GM10248 (cell line): ENCODE measurements around the gene RCAN2.

Experiments used
- CTCF ChIA-PET: fragments of 300-600 bp; sonication (Branson Sonifier 250); formaldehyde crosslinking; extraction: SDS; loops from one replicate; lab custom pipeline; 2021; ENCODE audit warnings: antibody characterized with exemption; lab: Yijun Ruan, JAX
- POLR2A ChIA-PET: fragments of 350-650 bp; sonication (Branson Sonifier 250); formaldehyde crosslinking; extraction: SDS; loops from one replicate; lab custom pipeline; 2020; ENCODE audit warnings: antibody characterized with exemption; lab: Yijun Ruan, JAX
- DNase-seq: peaks from one replicate; pipeline ENCODE4 v3.0.0; 2012; ENCODE audit errors: extremely low spot score
- TF ChIP-seq, protein P1 (sequence below): IDR thresholded peaks from 2 replicates; pipeline ENCODE4 v1.5.1; 2012; ENCODE audit warnings: mild to moderate bottlenecking, low read depth; ENCODE audit errors: extremely low read depth, missing control alignments, control extremely low read depth

The RCAN2 gene

DNA sequence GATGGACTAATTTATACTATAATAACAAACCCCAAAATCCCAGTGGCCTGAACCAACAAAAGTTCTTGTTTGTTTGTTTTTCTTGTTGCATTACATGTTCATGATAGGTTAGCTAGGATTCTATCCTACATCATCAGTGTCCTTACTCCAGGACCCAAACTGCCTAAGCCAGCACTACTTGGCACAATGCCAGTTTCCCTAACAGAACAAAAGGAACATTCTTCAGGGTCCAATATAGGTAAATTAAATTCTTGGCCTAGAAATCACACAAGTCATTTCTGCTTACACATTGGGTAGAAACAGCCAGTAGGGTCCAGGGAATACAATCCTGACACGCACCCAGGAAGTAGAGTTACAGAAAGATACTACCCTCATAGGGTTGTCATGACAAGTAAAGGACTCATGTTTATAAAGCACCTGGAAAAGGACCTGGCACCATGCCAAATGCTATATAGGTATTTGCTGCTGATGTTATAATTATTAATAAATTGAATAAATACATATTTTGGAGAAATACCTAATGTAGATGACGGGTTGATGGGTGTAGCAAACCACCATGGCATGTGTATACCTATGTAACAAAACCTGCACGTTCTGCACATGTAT lies 38.8 kb downstream of the RCAN2 start:
- ChIA-PET CTCF (interaction anchor here (1.2 kb wide), 1 partner anchor 13 kb away, joined by 3 read pairs; no protein-coding TSS in a partner anchor), POLR2A (no interaction called here)
- TF ChIP-seq, protein P1, sequence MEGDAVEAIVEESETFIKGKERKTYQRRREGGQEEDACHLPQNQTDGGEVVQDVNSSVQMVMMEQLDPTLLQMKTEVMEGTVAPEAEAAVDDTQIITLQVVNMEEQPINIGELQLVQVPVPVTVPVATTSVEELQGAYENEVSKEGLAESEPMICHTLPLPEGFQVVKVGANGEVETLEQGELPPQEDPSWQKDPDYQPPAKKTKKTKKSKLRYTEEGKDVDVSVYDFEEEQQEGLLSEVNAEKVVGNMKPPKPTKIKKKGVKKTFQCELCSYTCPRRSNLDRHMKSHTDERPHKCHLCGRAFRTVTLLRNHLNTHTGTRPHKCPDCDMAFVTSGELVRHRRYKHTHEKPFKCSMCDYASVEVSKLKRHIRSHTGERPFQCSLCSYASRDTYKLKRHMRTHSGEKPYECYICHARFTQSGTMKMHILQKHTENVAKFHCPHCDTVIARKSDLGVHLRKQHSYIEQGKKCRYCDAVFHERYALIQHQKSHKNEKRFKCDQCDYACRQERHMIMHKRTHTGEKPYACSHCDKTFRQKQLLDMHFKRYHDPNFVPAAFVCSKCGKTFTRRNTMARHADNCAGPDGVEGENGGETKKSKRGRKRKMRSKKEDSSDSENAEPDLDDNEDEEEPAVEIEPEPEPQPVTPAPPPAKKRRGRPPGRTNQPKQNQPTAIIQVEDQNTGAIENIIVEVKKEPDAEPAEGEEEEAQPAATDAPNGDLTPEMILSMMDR = no peak
- DNase-seq = no peak

DNA sequence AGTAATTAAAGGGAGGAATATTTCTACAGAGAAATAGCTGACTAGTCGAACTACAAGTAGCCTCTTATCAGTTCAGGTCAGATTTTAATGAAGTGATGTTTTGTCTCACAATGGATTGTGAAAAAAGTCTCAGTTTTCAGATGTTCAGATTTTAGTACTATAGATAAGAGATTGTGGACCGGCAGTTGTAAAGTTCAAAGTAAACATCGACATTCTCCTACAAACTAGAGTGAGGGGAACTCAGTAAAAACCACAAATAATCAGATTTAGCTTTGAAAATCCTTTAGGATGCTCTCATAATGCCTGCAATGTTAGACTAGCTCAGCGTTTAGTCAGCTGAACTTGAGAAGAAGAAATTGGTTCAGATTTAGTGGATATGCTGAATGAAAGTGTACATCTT lies 39.9 kb downstream of the RCAN2 start:
- POLR2A ChIA-PET = no interaction called here
- CTCF ChIA-PET = no interaction called here
- TF ChIP-seq, protein P1 = no peak
- DNase-seq = no peak

DNA sequence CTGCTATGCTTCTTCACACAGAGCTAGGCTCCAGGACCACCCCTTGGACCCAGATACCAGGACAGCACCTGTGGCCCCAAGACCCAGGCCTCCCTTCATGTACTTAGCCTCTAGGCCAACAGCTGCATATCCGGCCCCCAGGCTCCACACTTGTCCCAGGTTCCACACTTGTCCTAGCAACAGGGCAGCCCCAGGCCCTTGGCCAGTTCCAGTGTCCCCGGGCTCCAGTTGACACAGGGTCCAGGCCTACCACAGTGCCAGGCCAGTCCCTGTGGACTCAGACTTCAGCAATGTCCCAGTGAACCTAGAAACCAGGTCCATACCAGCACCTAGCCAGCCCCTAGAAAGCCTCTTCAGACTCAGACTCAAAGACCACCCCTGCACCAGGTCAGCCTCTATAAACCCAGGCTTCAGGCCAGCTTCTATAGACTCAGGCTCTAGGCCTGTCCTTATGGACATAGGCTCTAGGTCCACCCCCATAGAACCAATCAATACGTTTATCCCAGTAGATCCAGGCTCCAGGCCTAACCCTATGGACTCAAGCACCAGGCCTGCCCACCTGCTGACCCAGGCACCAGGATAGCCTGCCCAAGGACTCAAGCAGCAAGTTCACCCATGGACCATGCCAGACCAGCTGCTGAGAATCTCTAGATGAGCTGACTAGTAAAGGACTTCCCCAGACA lies 46.3 kb downstream of the RCAN2 start:
- DNase-seq = no peak
- POLR2A ChIA-PET = no interaction called here
- CTCF ChIA-PET = interaction anchor here (1.4 to 1.7 kb wide), 2 partner anchors 33 to 47 kb away, joined by 3 to 4 read pairs; partner anchors contain the start of gene RCAN2
- TF ChIP-seq, protein P1 = no peak

DNA sequence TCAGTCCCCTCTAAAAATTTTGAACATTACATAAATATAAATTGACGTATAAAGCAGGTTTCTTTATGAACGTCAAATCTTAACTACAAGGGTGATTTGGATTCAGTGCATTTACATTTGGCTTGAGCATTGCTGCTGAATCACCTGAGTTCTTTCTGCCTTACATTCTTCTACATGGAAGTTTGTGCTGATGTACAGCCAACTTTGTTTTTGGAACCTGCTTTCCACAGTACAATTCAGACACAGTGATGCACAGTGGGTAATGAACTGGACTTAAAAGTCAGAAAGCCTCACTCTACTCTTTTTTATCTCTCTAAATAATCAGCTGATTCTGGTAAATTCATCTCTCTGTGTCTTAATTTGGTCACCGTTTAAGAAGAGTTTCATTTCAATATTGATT lies 47.6 kb downstream of the RCAN2 start:
- TF ChIP-seq, protein P1 = no peak
- POLR2A ChIA-PET = no interaction called here
- no peak for DNase-seq
- CTCF ChIA-PET = interaction anchor here (1.4 to 2.1 kb wide), 2 partner anchors 23 to 48 kb away, joined by 3 to 4 read pairs; partner anchors contain the start of gene RCAN2

DNA sequence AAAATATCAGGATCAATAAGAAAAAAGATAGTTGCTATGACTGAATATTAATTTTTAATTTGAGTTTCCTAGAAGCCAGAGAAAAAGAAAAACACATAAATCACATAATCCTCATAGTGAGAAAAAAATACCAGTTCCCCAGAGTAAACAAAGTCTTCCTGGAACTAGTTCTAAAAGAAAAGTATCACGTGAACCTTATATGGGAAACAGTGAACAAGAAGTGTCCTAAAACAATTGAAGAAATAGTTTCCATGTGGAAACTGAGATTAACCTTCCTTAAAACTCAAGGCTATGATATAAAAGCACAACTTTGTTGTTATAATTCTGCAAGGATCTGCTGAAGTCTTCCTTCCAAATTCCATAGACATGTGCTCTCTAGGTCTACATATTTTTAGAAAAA lies 50.6 kb downstream of the RCAN2 start:
- no peak for DNase-seq
- ChIA-PET POLR2A (no interaction called here), CTCF (no interaction called here)
- TF ChIP-seq, protein P1 = no peak

DNA sequence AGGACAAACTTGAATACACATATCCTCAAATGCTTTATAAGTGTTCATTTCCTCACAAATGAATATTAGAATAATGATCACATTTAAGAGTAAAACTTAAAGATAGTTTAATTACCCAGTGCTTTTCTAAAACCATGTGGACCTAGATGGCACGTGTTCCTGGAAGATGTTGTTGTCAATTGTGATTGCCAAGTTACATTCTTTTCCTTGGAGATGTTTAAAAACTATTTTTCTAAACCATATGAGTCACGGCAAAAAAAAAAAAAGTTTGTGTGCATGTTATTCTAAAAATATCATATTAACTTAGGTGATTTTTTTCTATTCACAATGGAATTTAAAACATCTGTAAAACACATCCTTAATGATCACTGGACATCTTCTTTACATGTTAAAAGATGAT lies 51.1 kb downstream of the RCAN2 start:
- ChIA-PET POLR2A (no interaction called here), CTCF (interaction anchor here (1.3 kb wide), 1 partner anchor 33 kb away, joined by 3 read pairs; no protein-coding TSS in a partner anchor)
- TF ChIP-seq, protein P1 = no peak
- no peak for DNase-seq
